AG10803 (cell line): ENCODE results near the gene OR10A3.
"Not testable (repeated sequence)": the region's sequence is repeated elsewhere in the genome, so short reads cannot be mapped to it uniquely, and the experiment has no call there.

ENCODE experiments used
- DNase-seq: peaks from one replicate; pipeline ENCODE4 v3.0.0; 2010; ENCODE audit warnings: low read depth
- H3K4me3 ChIP-seq: 2 replicates; pipeline ENCODE4 v1.5.1; 2011; ENCODE audit warnings: mild to moderate bottlenecking, low read length, control low read depth
- TF ChIP-seq, protein P1 (sequence below): conservative IDR thresholded peaks from 2 replicates; pipeline ENCODE4 v1.5.1; 2011; ENCODE audit warnings: mild to moderate bottlenecking, low read length, control low read depth, inconsistent platforms

OR10A3 gene, protein sequence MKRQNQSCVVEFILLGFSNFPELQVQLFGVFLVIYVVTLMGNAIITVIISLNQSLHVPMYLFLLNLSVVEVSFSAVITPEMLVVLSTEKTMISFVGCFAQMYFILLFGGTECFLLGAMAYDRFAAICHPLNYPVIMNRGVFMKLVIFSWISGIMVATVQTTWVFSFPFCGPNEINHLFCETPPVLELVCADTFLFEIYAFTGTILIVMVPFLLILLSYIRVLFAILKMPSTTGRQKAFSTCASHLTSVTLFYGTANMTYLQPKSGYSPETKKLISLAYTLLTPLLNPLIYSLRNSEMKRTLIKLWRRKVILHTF

DNA sequence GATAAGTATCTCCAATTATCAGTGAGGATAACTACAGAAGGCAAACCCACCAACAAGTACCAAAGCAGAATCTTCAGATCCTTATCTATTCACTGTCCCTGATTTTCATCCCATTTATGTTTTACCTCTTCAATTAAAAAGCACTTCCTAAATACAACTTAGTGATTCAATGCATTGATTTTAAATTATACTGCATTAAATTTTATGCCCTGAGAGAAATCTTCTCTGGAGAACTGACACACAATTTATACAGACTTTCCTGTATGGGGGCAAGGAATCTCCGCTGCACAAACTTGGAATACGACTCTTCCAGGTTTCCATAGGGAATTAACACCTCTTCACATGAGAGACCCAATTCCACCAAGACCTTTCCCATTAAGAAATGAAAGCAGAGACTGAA lies at the start of gene OR10A3:
Gene OR10A3 (minus strand): TSS at position 101 of the 400 bp plus-strand sequence. CDS start 2,188 bp downstream, outside the sequence.
- no peak within 1 kb of the TSS for H3K4me3 ChIP-seq
- DNase-seq, result no peak
- TF ChIP-seq, protein P1, sequence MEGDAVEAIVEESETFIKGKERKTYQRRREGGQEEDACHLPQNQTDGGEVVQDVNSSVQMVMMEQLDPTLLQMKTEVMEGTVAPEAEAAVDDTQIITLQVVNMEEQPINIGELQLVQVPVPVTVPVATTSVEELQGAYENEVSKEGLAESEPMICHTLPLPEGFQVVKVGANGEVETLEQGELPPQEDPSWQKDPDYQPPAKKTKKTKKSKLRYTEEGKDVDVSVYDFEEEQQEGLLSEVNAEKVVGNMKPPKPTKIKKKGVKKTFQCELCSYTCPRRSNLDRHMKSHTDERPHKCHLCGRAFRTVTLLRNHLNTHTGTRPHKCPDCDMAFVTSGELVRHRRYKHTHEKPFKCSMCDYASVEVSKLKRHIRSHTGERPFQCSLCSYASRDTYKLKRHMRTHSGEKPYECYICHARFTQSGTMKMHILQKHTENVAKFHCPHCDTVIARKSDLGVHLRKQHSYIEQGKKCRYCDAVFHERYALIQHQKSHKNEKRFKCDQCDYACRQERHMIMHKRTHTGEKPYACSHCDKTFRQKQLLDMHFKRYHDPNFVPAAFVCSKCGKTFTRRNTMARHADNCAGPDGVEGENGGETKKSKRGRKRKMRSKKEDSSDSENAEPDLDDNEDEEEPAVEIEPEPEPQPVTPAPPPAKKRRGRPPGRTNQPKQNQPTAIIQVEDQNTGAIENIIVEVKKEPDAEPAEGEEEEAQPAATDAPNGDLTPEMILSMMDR, result no peak

DNA sequence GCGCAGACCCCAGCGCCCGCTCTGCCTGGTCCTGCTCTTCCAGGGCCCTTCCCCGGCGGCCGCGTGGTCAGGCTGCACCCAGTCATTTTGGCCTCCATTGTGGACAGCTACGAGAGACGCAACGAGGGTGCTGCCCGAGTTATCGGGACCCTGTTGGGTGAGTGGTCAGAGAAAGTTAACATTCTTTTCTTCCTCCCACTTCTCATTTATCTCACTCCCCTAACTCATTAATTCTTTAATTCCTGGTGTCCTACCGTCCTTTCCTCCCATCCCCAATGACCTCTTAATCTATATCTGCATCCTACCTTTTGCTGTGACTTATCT lies 46.0 kb upstream of the OR10A3 start:
- DNase-seq, result not testable (repeated sequence)
- H3K4me3 ChIP-seq, result peak overlapping the region; percentile 69

DNA sequence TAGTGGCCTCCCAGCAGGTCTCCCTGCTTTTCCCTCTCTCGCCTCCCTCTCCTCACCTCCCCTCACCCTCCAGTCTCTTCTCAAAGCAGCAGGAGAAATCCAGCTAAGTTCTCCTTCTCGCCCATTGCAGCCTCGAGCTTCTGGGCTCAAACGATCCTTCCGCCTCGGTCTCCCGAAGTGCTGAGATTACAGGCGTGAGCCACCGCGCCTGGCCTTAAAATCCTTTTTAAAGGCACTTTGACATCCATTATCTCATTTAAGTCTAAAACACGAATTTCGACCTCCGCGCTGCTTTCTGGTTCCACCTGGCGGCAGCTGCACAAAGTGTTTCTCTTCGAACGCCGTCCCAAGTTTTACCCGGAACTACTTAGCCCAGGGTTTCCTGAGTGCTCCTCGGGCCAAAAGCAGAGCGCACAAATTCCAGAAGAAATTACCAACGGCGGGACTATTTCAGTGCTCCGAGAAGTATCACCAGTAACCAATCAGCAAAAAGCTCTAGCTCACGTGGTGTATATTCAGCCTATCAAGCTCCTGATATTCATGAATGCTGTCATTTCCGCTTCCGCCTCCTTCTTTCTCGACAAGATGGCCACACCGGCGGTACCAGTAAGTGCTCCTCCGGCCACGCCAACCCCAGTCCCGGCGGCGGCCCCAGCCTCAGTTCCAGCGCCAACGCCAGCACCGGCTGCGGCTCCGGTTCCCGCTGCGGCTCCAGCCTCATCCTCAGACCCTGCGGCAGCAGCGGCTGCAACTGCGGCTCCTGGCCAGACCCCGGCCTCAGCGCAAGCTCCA lies 45.5 kb upstream of the OR10A3 start, which contains the start of gene EIF3F:
Gene EIF3F (plus strand): TSS at position 570 of the 792 bp plus-strand sequence. CDS start 16 bp downstream, at position 586.
- TF ChIP-seq, protein P1, result peak; percentile 87
- DNase-seq, result peak; percentile 100
- H3K4me3 ChIP-seq, result peak within 1 kb of the TSS; percentile 69

DNA sequence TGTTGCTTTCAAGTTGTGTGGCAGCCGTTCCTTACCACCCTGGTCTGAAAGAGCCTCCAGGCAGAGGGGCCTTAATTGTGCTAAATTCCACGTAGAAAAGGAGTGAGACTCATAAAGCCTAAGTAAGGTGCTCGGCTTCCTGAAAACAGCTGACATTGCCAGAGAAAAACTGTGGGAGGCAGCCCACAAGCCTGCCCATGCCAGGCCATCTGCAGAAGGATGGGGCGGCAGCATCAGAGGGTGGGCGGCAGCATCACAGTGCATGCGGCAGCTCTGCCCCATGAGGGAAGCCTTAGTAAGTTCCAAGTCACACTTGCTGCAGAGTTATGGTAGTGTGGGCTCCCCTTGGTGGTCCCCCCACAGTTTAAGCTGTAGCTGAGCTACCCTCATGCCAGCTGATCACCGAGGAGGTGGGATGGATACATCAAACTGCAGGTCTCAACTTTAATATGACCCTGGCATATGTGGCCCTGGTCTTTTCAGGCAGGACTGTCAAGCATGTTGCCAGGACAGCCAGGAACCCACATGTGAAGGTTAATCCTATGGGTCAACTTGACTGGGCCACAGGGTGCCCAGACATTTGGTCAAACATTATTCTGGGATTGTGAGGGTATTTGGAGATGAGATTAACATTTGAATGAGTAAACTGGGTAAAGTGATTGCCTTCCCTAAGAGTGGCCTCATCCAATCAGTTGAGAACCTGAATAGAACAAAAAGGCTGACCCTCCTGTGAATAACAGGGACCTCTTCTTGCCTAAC lies 42.5 kb upstream of the OR10A3 start:
- H3K4me3 ChIP-seq, result no peak overlapping the region
- DNase-seq, result no peak
- TF ChIP-seq, protein P1, result no peak

DNA sequence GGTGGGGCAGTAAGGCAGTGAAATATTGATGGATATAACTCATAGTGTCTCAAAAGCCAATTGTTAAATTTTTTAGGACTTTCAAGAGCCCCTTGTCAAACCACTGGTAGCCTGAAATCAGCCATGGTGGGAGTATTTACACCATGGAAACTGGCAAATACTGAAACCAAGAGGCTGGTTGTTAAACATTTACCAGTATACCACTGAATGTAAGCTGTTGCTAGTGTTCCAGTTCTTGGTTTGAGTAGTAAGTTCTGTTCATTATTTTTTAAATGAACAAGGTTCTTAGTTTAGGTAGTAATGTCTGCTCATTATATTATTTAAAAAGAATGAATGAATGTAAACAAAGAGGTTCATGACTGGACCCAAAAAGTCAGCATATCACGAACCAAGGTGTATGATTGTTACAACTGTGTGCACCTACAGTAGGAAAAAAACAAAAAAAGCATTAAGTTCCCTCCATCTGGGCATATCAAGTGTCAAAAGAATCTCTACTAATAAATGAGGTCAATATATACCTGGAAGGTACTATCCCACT lies 41.1 kb upstream of the OR10A3 start:
- DNase-seq, result no peak
- no peak overlapping the region for H3K4me3 ChIP-seq
- TF ChIP-seq, protein P1, result no peak

DNA sequence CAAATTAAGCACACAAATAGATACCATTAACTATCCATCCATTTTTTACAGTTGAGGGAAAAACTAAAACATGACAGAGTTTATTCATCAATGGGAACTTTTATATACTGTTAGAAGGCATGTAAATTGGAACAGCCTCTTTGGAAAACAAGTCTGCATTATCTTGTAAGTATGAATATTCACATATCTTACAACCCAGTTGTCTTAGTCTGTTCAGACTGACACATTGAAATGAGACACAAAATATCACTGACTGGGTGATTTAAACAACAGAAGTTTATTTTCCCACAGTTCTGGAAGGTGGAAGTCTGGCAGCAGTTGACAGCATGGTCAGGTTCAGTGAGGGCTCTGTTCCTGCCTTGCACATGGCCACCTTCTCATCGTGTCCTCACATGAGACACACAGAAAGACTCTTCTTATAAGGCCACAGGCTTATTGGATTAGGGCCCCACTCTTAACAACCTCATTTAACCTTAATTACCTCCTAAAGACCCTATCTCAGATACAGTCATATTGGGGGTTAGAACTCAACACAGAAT lies 40.2 kb upstream of the OR10A3 start:
- H3K4me3 ChIP-seq, result no peak overlapping the region
- TF ChIP-seq, protein P1, result no peak
- DNase-seq, result no peak
